GM23338 (cell line): Measurements from ENCODE around the gene AAMDC. TPM values are rescaled to one million over a fixed set of nuclear protein-coding genes. Genes with fewer than 3 reads are reported as not detected.

Experiments used
- ATAC-seq: fragments of 200-7000 bp; cut with Tn5 transposase; 3 replicates; pipeline ENCODE4 v1.9.1; 2020
- DNase-seq: peaks from one replicate; pipeline ENCODE4 v3.0.0-alpha.2; 2015; ENCODE audit warnings: low spot score
- H2AFZ ChIP-seq: fragments of 200-600 bp; sonication (generic); 2 replicates; pipeline ENCODE4 v1.8.0; 2016; ENCODE audit warnings: antibody characterized with exemption, mild to moderate bottlenecking, moderate library complexity
- H3F3A ChIP-seq: fragments of 200-600 bp; sonication (generic); replicated peaks from 2 replicates; pipeline ENCODE4 v1.8.0; 2017; ENCODE audit warnings: antibody characterized with exemption, mixed run types, low read depth
- H3K27ac ChIP-seq: fragments of 200-600 bp; sonication (generic); 2 replicates; pipeline ENCODE4 v1.6.1; 2016; ENCODE audit warnings: low read depth
- H3K27me3 ChIP-seq: fragments of 200-600 bp; sonication (generic); 2 replicates; pipeline ENCODE4 v1.8.0; 2016; ENCODE audit warnings: mild to moderate bottlenecking, mixed run types, moderate library complexity; ENCODE audit not compliant: insufficient read depth
- H3K36me3 ChIP-seq: fragments of 200-600 bp; sonication (generic); 2 replicates; pipeline ENCODE4 v1.8.0; 2016; ENCODE audit warnings: mild to moderate bottlenecking; ENCODE audit not compliant: insufficient read depth
- H3K4me1 ChIP-seq: fragments of 200-600 bp; sonication (generic); 2 replicates; pipeline ENCODE4 v1.8.0; 2016; ENCODE audit warnings: mild to moderate bottlenecking, moderate library complexity; ENCODE audit not compliant: insufficient read depth
- H3K4me2 ChIP-seq: fragments of 200-600 bp; sonication (generic); 2 replicates; pipeline ENCODE4 v1.7.1; 2017; ENCODE audit warnings: mixed run types
- H3K4me3 ChIP-seq: fragments of 200-600 bp; sonication (generic); 2 replicates; pipeline ENCODE4 v1.6.1; 2016; ENCODE audit warnings: mixed run types
- H3K79me2 ChIP-seq: fragments of 200-600 bp; sonication (generic); replicated peaks from 2 replicates; pipeline ENCODE4 v1.8.0; 2017; ENCODE audit warnings: mild to moderate bottlenecking; ENCODE audit not compliant: insufficient read depth
- H3K9me2 ChIP-seq: fragments of 200-600 bp; sonication (generic); 2 replicates; pipeline ENCODE4 v1.8.0; 2017; ENCODE audit not compliant: insufficient read depth
- H4K20me1 ChIP-seq: fragments of 200-600 bp; sonication (generic); replicated peaks from 2 replicates; pipeline ENCODE4 v1.8.0; 2017; ENCODE audit warnings: mild to moderate bottlenecking; ENCODE audit not compliant: insufficient read depth
- H3K27ac Mint-ChIP-seq: 2 replicates; pipeline ENCODE4 v1.8.0; 2020; ENCODE audit warnings: inconsistent platforms, mild to moderate bottlenecking, moderate library complexity, mixed read lengths
- H3K27me3 Mint-ChIP-seq: 3 replicates; pipeline ENCODE4 v1.8.0; 2022; ENCODE audit warnings: low read depth, mild to moderate bottlenecking, moderate library complexity, mixed read lengths, inconsistent platforms; ENCODE audit not compliant: insufficient read depth, poor library complexity
- H3K36me3 Mint-ChIP-seq: 3 replicates; pipeline ENCODE4 v1.8.0; 2021; ENCODE audit warnings: low read depth, mild to moderate bottlenecking, inconsistent platforms, moderate library complexity, mixed read lengths
- H3K4me1 Mint-ChIP-seq: 3 replicates; pipeline ENCODE4 v1.8.0; 2020; ENCODE audit warnings: mild to moderate bottlenecking, inconsistent platforms, mixed read lengths
- H3K4me3 Mint-ChIP-seq: 3 replicates; pipeline ENCODE4 v1.8.0; 2021; ENCODE audit warnings: moderate library complexity, mild to moderate bottlenecking, inconsistent platforms, mixed read lengths
- H3K9me3 Mint-ChIP-seq: 3 replicates; pipeline ENCODE4 v1.8.0; 2020; ENCODE audit warnings: moderate library complexity, mild to moderate bottlenecking, inconsistent platforms, mixed read lengths
- CREB1 ChIP-seq: fragments of 250-450 bp; sonication (Bioruptor Pico); IDR thresholded peaks from 2 replicates; pipeline ENCODE4 v1.5.0; 2020; ENCODE audit warnings: low read depth, mild to moderate bottlenecking, moderate library complexity
- EZH2phosphoT487 ChIP-seq: fragments of 200-600 bp; sonication (generic); IDR thresholded peaks from one replicate; pipeline ENCODE4 v1.8.1; 2018; ENCODE audit warnings: antibody characterized with exemption; ENCODE audit not compliant: unreplicated experiment
- POLR2AphosphoS5 ChIP-seq: IDR thresholded peaks from 2 replicates; pipeline ENCODE4 v1.6.1; 2016; ENCODE audit warnings: antibody characterized with exemption, low read depth
- REST ChIP-seq: IDR thresholded peaks from one replicate; pipeline ENCODE4 v1.6.1; 2018; ENCODE audit warnings: antibody characterized with exemption; ENCODE audit not compliant: unreplicated experiment
- STAT1 ChIP-seq: IDR thresholded peaks from one replicate; pipeline ENCODE4 v1.6.1; 2016; ENCODE audit warnings: antibody characterized with exemption; ENCODE audit not compliant: unreplicated experiment
- ZNF114 ChIP-seq: fragments of 250-450 bp; sonication (Bioruptor Pico); IDR thresholded peaks from 2 replicates; pipeline ENCODE4 v1.5.0; 2020; ENCODE audit warnings: mild to moderate bottlenecking, moderate library complexity
- ZNF331 ChIP-seq: fragments of 250-450 bp; sonication (Bioruptor Pico); IDR thresholded peaks from 2 replicates; pipeline ENCODE4 v1.5.0; 2020; ENCODE audit warnings: low read depth, mild to moderate bottlenecking, moderate library complexity
- ZNF462 ChIP-seq: fragments of 250-450 bp; sonication (Bioruptor Pico); IDR thresholded peaks from 2 replicates; pipeline ENCODE4 v1.5.0; 2020; ENCODE audit warnings: mild to moderate bottlenecking, moderate library complexity
- polyA plus RNA-seq: library from polyadenylated mRNA; unstranded; fragments of >200 nt; fragmentation: Nextera tagmentation; extraction: Ambion mirVana; gene quantifications from 2 replicates; pipeline ENCODE4 v1.2.1, GENCODE V29; 2016
- total RNA-seq: library from RNA; depleted of rRNA; stranded (reverse); fragments of >200 nt; shearing (Covaris generic); gene quantifications from 2 replicates; pipeline ENCODE4 v1.2.3, GENCODE V29; 2014
- TF ChIP-seq, protein P1 (sequence below), 2 experiments: fragments of 200-600 bp in 1 of 2; sonication (generic) in 1 of 2; conservative IDR thresholded peaks; 2 replicates each; pipeline versions ENCODE4 v1.5.1 to v1.6.1; 2016 to 2017; ENCODE audit warnings: antibody characterized with exemption in 2 of 2, low read depth in 2 of 2, mild to moderate bottlenecking in 2 of 2, moderate library complexity in 1 of 2

AAMDC gene
- total and polyA plus RNA-seq, 2 experiments from 2014 or later, result 5.3 to 50.2 TPM

DNA sequence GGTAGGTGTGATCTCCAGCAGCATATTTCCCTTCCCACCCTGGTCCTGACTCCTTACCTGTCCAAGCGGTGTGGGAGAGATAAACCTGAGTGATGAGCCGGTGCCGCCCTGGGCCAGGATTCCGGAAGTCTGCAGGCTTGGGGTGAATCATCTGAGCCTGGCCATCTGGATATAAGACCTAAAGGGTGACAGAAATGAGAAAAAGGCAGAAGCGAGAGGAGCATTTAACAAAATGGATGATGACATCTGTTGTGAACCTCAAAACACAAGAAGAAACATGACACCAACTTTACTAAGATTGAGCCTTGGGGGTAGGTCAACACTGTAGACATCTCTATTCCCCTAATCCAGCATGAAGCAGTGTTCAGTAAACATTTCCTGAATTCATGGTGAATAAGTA, 62.8 kb downstream of the AAMDC start:
- Histone ChIP-seq H3K4me3 (no peak overlapping the region), H4K20me1 (no peaks in the 10 kb centered on the region), H3K27ac (0 out of 2 replicates have a peak overlapping the region, but pooled peaks have one; percentile 19), H3F3A (no peaks in the 10 kb centered on the region), H3K9me2 (no peaks in the 10 kb centered on the region), H3K4me1 (no peaks in the 10 kb centered on the region; the same call in 1 of the 2 replicates), H3K79me2 (no peaks in the 10 kb centered on the region), H3K27me3 (no peaks in the 10 kb centered on the region), H2AFZ (no peak overlapping the region), H3K4me2 (no peak overlapping the region), H3K36me3 (peaks cover 4% of the 10 kb centered on the region; the same call in 1 of the 2 replicates)
- Mint-ChIP-seq H3K36me3 (peaks cover 14% of the 10 kb centered on the region; the same call in 2 of the 3 replicates), H3K27me3 (peaks cover 3% of the 10 kb centered on the region), H3K27ac (peak overlapping the region; percentile 50; the same call in 1 of the 2 replicates), H3K4me3 (no peak overlapping the region), H3K9me3 (no peaks in the 10 kb centered on the region; the same call in 2 of the 3 replicates), H3K4me1 (no peaks in the 10 kb centered on the region)
- no peak for TF ChIP-seq ZNF331 (CRISPR knock-in tag)
- ATAC-seq (no peak), DNase-seq (no peak)

- Histone ChIP-seq H4K20me1 (no peaks in the 10 kb centered on the region), H3F3A (no peaks in the 10 kb centered on the region), H3K4me1 (no peaks in the 10 kb centered on the region; the same call in 1 of the 2 replicates), H3K36me3 (peaks cover 2% of the 10 kb centered on the region; the same call in 1 of the 2 replicates), H3K27me3 (no peaks in the 10 kb centered on the region), H3K27ac (peak overlapping the region; percentile 72; the same call in 1 of the 2 replicates), H3K9me2 (no peaks in the 10 kb centered on the region), H3K4me3 (no peak overlapping the region), H3K79me2 (no peaks in the 10 kb centered on the region), H3K4me2 (no peak overlapping the region), H2AFZ (no peak overlapping the region)
- no peak for ATAC-seq
- peaks cover 16% of the 10 kb centered on the region; the same call in 2 of the 3 replicates for H3K36me3 Mint-ChIP-seq
- no peaks in the 10 kb centered on the region for H3K4me1 Mint-ChIP-seq
- H3K9me3 Mint-ChIP-seq, result no peaks in the 10 kb centered on the region; the same call in 2 of the 3 replicates
- DNase-seq, result no peak
- H3K27ac Mint-ChIP-seq, result no peak overlapping the region
- peaks cover 3% of the 10 kb centered on the region for H3K27me3 Mint-ChIP-seq
- H3K4me3 Mint-ChIP-seq, result no peak overlapping the region
- TF ChIP-seq, protein P1, sequence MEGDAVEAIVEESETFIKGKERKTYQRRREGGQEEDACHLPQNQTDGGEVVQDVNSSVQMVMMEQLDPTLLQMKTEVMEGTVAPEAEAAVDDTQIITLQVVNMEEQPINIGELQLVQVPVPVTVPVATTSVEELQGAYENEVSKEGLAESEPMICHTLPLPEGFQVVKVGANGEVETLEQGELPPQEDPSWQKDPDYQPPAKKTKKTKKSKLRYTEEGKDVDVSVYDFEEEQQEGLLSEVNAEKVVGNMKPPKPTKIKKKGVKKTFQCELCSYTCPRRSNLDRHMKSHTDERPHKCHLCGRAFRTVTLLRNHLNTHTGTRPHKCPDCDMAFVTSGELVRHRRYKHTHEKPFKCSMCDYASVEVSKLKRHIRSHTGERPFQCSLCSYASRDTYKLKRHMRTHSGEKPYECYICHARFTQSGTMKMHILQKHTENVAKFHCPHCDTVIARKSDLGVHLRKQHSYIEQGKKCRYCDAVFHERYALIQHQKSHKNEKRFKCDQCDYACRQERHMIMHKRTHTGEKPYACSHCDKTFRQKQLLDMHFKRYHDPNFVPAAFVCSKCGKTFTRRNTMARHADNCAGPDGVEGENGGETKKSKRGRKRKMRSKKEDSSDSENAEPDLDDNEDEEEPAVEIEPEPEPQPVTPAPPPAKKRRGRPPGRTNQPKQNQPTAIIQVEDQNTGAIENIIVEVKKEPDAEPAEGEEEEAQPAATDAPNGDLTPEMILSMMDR (conservative IDR thresholded peaks at IDR 0.05; ENCODE audit: low read depth in 2 of 2), result no peak
- TF ChIP-seq CREB1 (CRISPR knock-in tag), result no peak
- TF ChIP-seq ZNF462, result no peak
- no peak for TF ChIP-seq POLR2AphosphoS5
- no peak for TF ChIP-seq STAT1
- no peak for TF ChIP-seq REST
- TF ChIP-seq ZNF114, result no peak
- TF ChIP-seq EZH2phosphoT487, result no peak
Measured at GRCh38 chr11:77884186-77884828, 63.4 kb downstream of the AAMDC start.
